A549 (cell line): ENCODE measurements around the gene LRRC4. TPM values are rescaled to one million over a fixed set of nuclear protein-coding genes. Genes with fewer than 3 reads are reported as not detected.

ENCODE experiments used
- ATAC-seq, 2 experiments: fragments of 200-7000 bp in 1 of 2; fragments of >200 bp in 1 of 2; cut with Nextera tagmentation in 1 of 2; cut with Tn5 transposase in 1 of 2; 3 replicates each; pipeline versions ENCODE4 v1.8.0 to v1.9.1; 2018 to 2020; ENCODE audit warnings: mild to moderate bottlenecking in 1 of 2, moderate library complexity in 1 of 2
- CTCF ChIA-PET: fragments of 300-600 bp; sonication (Branson Sonifier 250); formaldehyde crosslinking; extraction: SDS; loops from one replicate; lab custom pipeline; 2021; ENCODE audit warnings: antibody characterized with exemption, inconsistent platforms; lab: Yijun Ruan, JAX
- POLR2A ChIA-PET: fragments of 350-600 bp; formaldehyde crosslinking; extraction: SDS; loops from one replicate; lab custom pipeline; 2021; ENCODE audit warnings: antibody characterized with exemption, inconsistent platforms; lab: Yijun Ruan, JAX
- DNase-seq, 2 experiments: peaks; one replicate each; pipeline versions ENCODE4 v3.0.0 to v3.0.0-alpha.2; 2011 to 2016; ENCODE audit warnings: low read depth in 1 of 2, low spot score in 1 of 2
- FAIRE-seq: peaks from 2 replicates; lab custom pipeline; 2011; peaks lifted over from hg19 to GRCh38; lab: Jason Lieb, UNC
- H3K27ac ChIP-seq, 2 experiments: fragments of >200 bp; sonication (Bioruptor Twin); formaldehyde crosslinking; 3 replicates each; pipeline ENCODE4 v1.5.1; 2016 to 2017
- H3K4me1 ChIP-seq: fragments of >200 bp; sonication (Bioruptor Twin); formaldehyde crosslinking; 3 replicates; pipeline ENCODE4 v1.6.1; 2016
- H3K4me2 ChIP-seq: fragments of >200 bp; sonication (Bioruptor Twin); formaldehyde crosslinking; 3 replicates; pipeline ENCODE4 v1.6.1; 2016
- H3K4me3 ChIP-seq: fragments of >200 bp; sonication (Bioruptor Twin); formaldehyde crosslinking; 3 replicates; pipeline ENCODE4 v1.5.1; 2016
- H3K9me3 ChIP-seq: fragments of >200 bp; sonication (Bioruptor Twin); formaldehyde crosslinking; 3 replicates; pipeline ENCODE4 v1.6.1; 2016
- BCL3 ChIP-seq: fragments of >200 bp; sonication (Bioruptor Twin); formaldehyde crosslinking; IDR thresholded peaks from 3 replicates; pipeline ENCODE4 v1.6.1; 2016
- CBX8 ChIP-seq: fragments of 200-600 bp; sonication (generic); IDR thresholded peaks from 2 replicates; pipeline ENCODE4 v1.6.1; 2016
- CHD2 ChIP-seq: fragments of 150-350 bp; IDR thresholded peaks from 2 replicates; pipeline ENCODE4 v1.6.1; 2014; ENCODE audit warnings: low read length; ENCODE audit not compliant: partially characterized antibody
- CHD4 ChIP-seq: fragments of 200-600 bp; sonication (generic); IDR thresholded peaks from 2 replicates; pipeline ENCODE4 v1.6.1; 2016; ENCODE audit warnings: antibody characterized with exemption, mild to moderate bottlenecking, borderline replicate concordance
- EHF ChIP-seq: fragments of 250-450 bp; sonication (Bioruptor Pico); IDR thresholded peaks from 2 replicates; pipeline ENCODE4 v1.5.0; 2020; ENCODE audit warnings: mild to moderate bottlenecking
- FOSB ChIP-seq: fragments of 250-450 bp; sonication (Bioruptor Pico); IDR thresholded peaks from 2 replicates; pipeline ENCODE4 v1.5.0; 2020; ENCODE audit warnings: mild to moderate bottlenecking, moderate library complexity
- FOSL2 ChIP-seq, 2 experiments: fragments of 450-650 bp in 1 of 2; fragments of >200 bp in 1 of 2; sonication (Bioruptor Twin) in 1 of 2; formaldehyde crosslinking; IDR thresholded peaks; 2 replicates each; pipeline versions ENCODE4 v1.5.0 to v1.6.1; 2016 to 2020; ENCODE audit warnings: mild to moderate bottlenecking in 1 of 2, moderate library complexity in 1 of 2
- HEYL ChIP-seq: fragments of 250-450 bp; sonication (Bioruptor Pico); IDR thresholded peaks from 2 replicates; pipeline ENCODE4 v1.8.0; 2021; ENCODE audit warnings: mild to moderate bottlenecking, moderate library complexity
- HOXB13 ChIP-seq: fragments of 250-450 bp; sonication (Bioruptor Pico); IDR thresholded peaks from 2 replicates; pipeline ENCODE4 v1.5.0; 2020; ENCODE audit warnings: low read depth, mild to moderate bottlenecking, moderate library complexity
- JUNB ChIP-seq: fragments of >200 bp; sonication (Bioruptor Twin); formaldehyde crosslinking; IDR thresholded peaks from 2 replicates; pipeline ENCODE4 v1.6.1; 2016
- KDM1A ChIP-seq: fragments of 200-600 bp; sonication (generic); IDR thresholded peaks from 2 replicates; pipeline ENCODE4 v1.6.1; 2016; ENCODE audit warnings: low read depth, mild to moderate bottlenecking
- KDM5A ChIP-seq: fragments of 200-600 bp; sonication (generic); IDR thresholded peaks from 2 replicates; pipeline ENCODE4 v1.6.1; 2016; ENCODE audit warnings: antibody characterized with exemption, mild to moderate bottlenecking
- MAZ ChIP-seq: fragments of 150-350 bp; IDR thresholded peaks from 2 replicates; pipeline ENCODE4 v1.6.1; 2014; ENCODE audit warnings: antibody characterized with exemption, low read depth, low read length, borderline replicate concordance
- NFE2L2 ChIP-seq: fragments of 150-350 bp; conservative IDR thresholded peaks from 2 replicates; pipeline ENCODE4 v1.6.1; 2014; ENCODE audit warnings: low read length
- NR3C1 ChIP-seq: fragments of >200 bp; sonication (Bioruptor Twin); formaldehyde crosslinking; IDR thresholded peaks from 3 replicates; pipeline ENCODE4 v1.6.1; 2017
- PHF8 ChIP-seq: fragments of 200-600 bp; sonication (generic); IDR thresholded peaks from 2 replicates; pipeline ENCODE4 v1.6.1; 2016; ENCODE audit warnings: low read depth, mild to moderate bottlenecking, antibody characterized with exemption, moderate library complexity, borderline replicate concordance
- POLR2A ChIP-seq: IDR thresholded peaks from 2 replicates; pipeline ENCODE4 v1.6.1; 2012; ENCODE audit warnings: mild to moderate bottlenecking, low read length
- RAD21 ChIP-seq, 2 experiments: fragments of >200 bp in 1 of 2; sonication (Bioruptor Twin) in 1 of 2; formaldehyde crosslinking in 1 of 2; IDR thresholded peaks in 1 of 2; conservative IDR thresholded peaks in 1 of 2; 2 replicates in 1 of 2; 3 replicates in 1 of 2; pipeline ENCODE4 v1.6.1; 2012 to 2018; ENCODE audit warnings: inconsistent platforms in 1 of 2
- RFX5 ChIP-seq: fragments of 450-650 bp; IDR thresholded peaks from 2 replicates; pipeline ENCODE4 v1.7.1; 2014; ENCODE audit warnings: antibody characterized with exemption, mild to moderate bottlenecking, moderate library complexity
- SMC3 ChIP-seq: fragments of >200 bp; sonication (Bioruptor Twin); formaldehyde crosslinking; IDR thresholded peaks from 3 replicates; pipeline ENCODE4 v1.6.1; 2018; ENCODE audit warnings: inconsistent platforms
- WGBS: methylation state at CpG from one replicate; pipeline ENCODE4 v1.1.6; 2017; ENCODE audit errors: missing lambda C conversion rate; 5-methylcytosine and 5-hydroxymethylcytosine counted together
- polyA plus RNA-seq, 4 experiments: library from polyadenylated mRNA; depleted of rRNA in 3 of 4; stranded (reverse); fragments of >200 nt; fragmentation: RNase III in 1 of 4; extraction: RNeasy Plus Mini Kit Qiagen cat#74134 plus additional on column Dnase treatment in 1 of 4; gene quantifications; 2 replicates in 3 of 4; 3 replicates in 1 of 4; pipeline ENCODE4 v1.2.3, GENCODE V29; 2011 to 2017
- TF ChIP-seq, protein P1 (sequence below): fragments of 250-450 bp; sonication (Bioruptor Pico); IDR thresholded peaks from 2 replicates; pipeline ENCODE4 v1.5.0; 2020; ENCODE audit warnings: low read depth, mild to moderate bottlenecking, moderate library complexity
- TF ChIP-seq, protein P2 (sequence below): fragments of >200 bp; sonication (Bioruptor Twin); formaldehyde crosslinking; IDR thresholded peaks from 2 replicates; pipeline ENCODE4 v1.6.1; 2016

Gene LRRC4
- polyA plus RNA-seq, 2 of the 4 experiments (the other 2 are of a cell fraction): not detected

GRCh38 chr7:128055637-128056036, 24.4 kb upstream of the LRRC4 start:
- no peak overlapping the region for H3K4me2 ChIP-seq
- ATAC-seq (no peak), DNase-seq (no peak), FAIRE-seq (no peak)
- no peaks in the 10 kb centered on the region for H3K9me3 ChIP-seq
- TF ChIP-seq KDM1A (no peak), KDM5A (no peak), PHF8 (no peak), HOXB13 (CRISPR knock-in tag) (no peak), RAD21 (conservative IDR thresholded peaks at IDR 0.05 in 1 of 2, IDR thresholded peaks at IDR 0.05 in 1 of 2) (no peak), HEYL (no peak), NR3C1 (no peak), POLR2A (no peak), CBX8 (no peak), RFX5 (no peak), CHD2 (no peak)
- TF ChIP-seq, protein P1, sequence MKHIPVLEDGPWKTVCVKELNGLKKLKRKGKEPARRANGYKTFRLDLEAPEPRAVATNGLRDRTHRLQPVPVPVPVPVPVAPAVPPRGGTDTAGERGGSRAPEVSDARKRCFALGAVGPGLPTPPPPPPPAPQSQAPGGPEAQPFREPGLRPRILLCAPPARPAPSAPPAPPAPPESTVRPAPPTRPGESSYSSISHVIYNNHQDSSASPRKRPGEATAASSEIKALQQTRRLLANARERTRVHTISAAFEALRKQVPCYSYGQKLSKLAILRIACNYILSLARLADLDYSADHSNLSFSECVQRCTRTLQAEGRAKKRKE: no peak
- no peak overlapping the region for H3K4me3 ChIP-seq
- no peak overlapping the region for H3K27ac ChIP-seq
- WGBS: 93% methylated on average over 5 of the region's 5 CpGs
- ChIA-PET POLR2A (no interaction called here), CTCF (interaction anchor here (1.5 kb wide), 1 partner anchor 10 kb away, joined by 3 read pairs; no protein-coding TSS in a partner anchor)
- H3K4me1 ChIP-seq: no peaks in the 10 kb centered on the region

DNA sequence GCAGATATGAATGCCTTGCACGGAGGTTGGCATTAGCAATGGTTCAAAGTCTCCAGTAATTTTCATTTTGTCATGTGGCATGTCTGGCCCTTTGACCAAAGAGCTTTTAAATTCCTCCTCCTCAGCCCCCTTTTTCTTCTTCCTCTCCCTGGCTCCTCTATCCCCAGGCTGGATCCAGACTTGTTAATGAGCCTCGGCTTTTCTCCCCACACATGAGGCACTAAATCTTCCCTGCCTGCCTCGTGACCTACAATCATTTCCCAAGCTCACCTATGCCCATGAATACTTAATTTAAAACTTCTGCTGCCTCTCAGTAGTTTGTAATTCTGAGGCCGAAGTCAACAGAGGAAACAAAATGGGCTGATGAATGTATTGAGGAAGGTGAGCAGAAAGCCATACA, 23.3 kb upstream of the LRRC4 start:
- FAIRE-seq: no peak
- POLR2A ChIA-PET: no interaction called here
- 89% methylated on average over 4 of the region's 4 CpGs for WGBS
- TF ChIP-seq FOSB (CRISPR knock-in tag): no peak
- no peak for TF ChIP-seq SMC3
- Histone ChIP-seq H3K4me1 (no peaks in the 10 kb centered on the region), H3K27ac (no peak overlapping the region), H3K4me3 (no peak overlapping the region), H3K9me3 (no peaks in the 10 kb centered on the region), H3K4me2 (no peak overlapping the region)
- DNase-seq: no peak
- ATAC-seq: no peak
- CTCF ChIA-PET: no interaction called here

GRCh38 chr7:128053991-128054390, 22.8 kb upstream of the LRRC4 start:
- no peak for FAIRE-seq
- WGBS: 100% methylated on average over 5 of the region's 5 CpGs
- Histone ChIP-seq H3K4me1 (no peaks in the 10 kb centered on the region), H3K9me3 (no peaks in the 10 kb centered on the region), H3K4me2 (no peak overlapping the region), H3K4me3 (no peak overlapping the region), H3K27ac (no peak overlapping the region)
- ChIA-PET CTCF (no interaction called here), POLR2A (no interaction called here)
- ATAC-seq: peak in 1 of 2 experiments; percentile 48; a peak in 3 of 6 replicates
- DNase-seq: no peak
- TF ChIP-seq JUNB (no peak), HEYL (no peak), EHF (CRISPR knock-in tag) (no peak), HOXB13 (CRISPR knock-in tag) (no peak), FOSL2 (IDR thresholded peaks at IDR 0.05) (no peak), FOSL2 (CRISPR knock-in tag; IDR thresholded peaks at IDR 0.05) (no peak), MAZ (no peak), CHD4 (no peak), NFE2L2 (no peak), POLR2A (no peak), BCL3 (no peak)
- TF ChIP-seq, protein P2, sequence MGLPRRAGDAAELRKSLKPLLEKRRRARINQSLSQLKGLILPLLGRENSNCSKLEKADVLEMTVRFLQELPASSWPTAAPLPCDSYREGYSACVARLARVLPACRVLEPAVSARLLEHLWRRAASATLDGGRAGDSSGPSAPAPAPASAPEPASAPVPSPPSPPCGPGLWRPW: no peak
